Esophagus muscularis mucosa (tissue), 4 donors: ENCODE results near the gene PLCG2. TPM values are rescaled to one million over a fixed set of nuclear protein-coding genes. Genes with fewer than 3 reads are reported as not detected.

ENCODE experiments used
- DNase-seq: peaks from one replicate; pipeline ENCODE4 v3.0.0-alpha.2; 2017; ENCODE audit errors: extremely low spot score
- H3K27ac ChIP-seq, 4 donors: fragments of 200-600 bp; sonication (generic); replicated peaks in 1 of 4; 1 replicate in 3 of 4; 2 replicates in 1 of 4; pipeline ENCODE4 v1.5.1; 2016 to 2019; ENCODE audit warnings: mild to moderate bottlenecking in 1 of 4
- H3K27me3 ChIP-seq, 4 donors: fragments of 200-600 bp; sonication (generic); one replicate each; pipeline versions ENCODE4 v1.5.1 to v1.6.0; 2016 to 2019
- H3K36me3 ChIP-seq, 4 donors: fragments of 200-600 bp; sonication (generic); one replicate each; pipeline ENCODE4 v1.5.1; 2016 to 2019
- H3K4me1 ChIP-seq, 4 donors: fragments of 200-600 bp; sonication (generic); one replicate each; pipeline ENCODE4 v1.5.1; 2016 to 2019
- H3K4me3 ChIP-seq, 4 donors: fragments of 200-600 bp; sonication (generic); 1 replicate in 2 of 4; 2 replicates in 2 of 4; pipeline ENCODE4 v1.5.1; 2016 to 2019; ENCODE audit warnings: mild to moderate bottlenecking in 4 of 4, moderate library complexity in 1 of 4
- H3K9me3 ChIP-seq, 4 donors: fragments of 200-600 bp; sonication (generic); 1 replicate in 3 of 4; 2 replicates in 1 of 4; pipeline ENCODE4 v1.5.1; 2016 to 2019
- CTCF ChIP-seq, 3 experiments: fragments of 200-600 bp in 2 of 3; fragments of 450-650 bp in 1 of 3; sonication (generic) in 2 of 3; IDR thresholded peaks; one replicate each; pipeline ENCODE4 v1.5.1; 2017 to 2019; ENCODE audit warnings: antibody characterized with exemption in 3 of 3, mild to moderate bottlenecking in 2 of 3, moderate library complexity in 1 of 3
- EP300 ChIP-seq: sonication (generic); formaldehyde crosslinking; IDR thresholded peaks from one replicate; pipeline ENCODE4 v1.6.1; 2017; ENCODE audit warnings: antibody characterized with exemption
- POLR2A ChIP-seq: fragments of 450-650 bp; IDR thresholded peaks from one replicate; pipeline ENCODE4 v1.6.1; 2017; ENCODE audit warnings: antibody characterized with exemption, moderate library complexity, mild to moderate bottlenecking, low read depth
- POLR2AphosphoS5 ChIP-seq, 2 donors: sonication (generic); formaldehyde crosslinking; IDR thresholded peaks; one replicate each; pipeline ENCODE4 v1.6.1; 2017; ENCODE audit warnings: antibody characterized with exemption in 2 of 2
- WGBS: methylation state at CpG from one replicate; pipeline ENCODE4 v1.1.5; 2018; 5-methylcytosine and 5-hydroxymethylcytosine counted together
- intact Hi-C: fragments of 100-400 bp; cut with DNase I; formaldehyde crosslinking; loops from one replicate; pipeline ENCODE4 v1.15.1; 2023
- total RNA-seq, 4 donors: library from RNA; depleted of rRNA; stranded (reverse); fragments of >200 nt; gene quantifications; one replicate each; pipeline versions ENCODE4 v1.1.0 to v1.2.1, GENCODE V29; 2016

The PLCG2 gene
- total RNA-seq, 4 donors from 2014 or later = 7.1 to 11.3 (median 9.9) TPM

GRCh38 chr16:81902025-81902424 lies 122.9 kb downstream of the PLCG2 start:
- Histone ChIP-seq H3K27ac (no peak overlapping the region), H3K4me1 (no peaks in the 10 kb centered on the region), H3K36me3 (peaks cover 0 to 9% (median 0%) of the 10 kb centered on the region in 4 donors), H3K9me3 (no peaks in the 10 kb centered on the region), H3K27me3 (no peaks in the 10 kb centered on the region), H3K4me3 (no peak overlapping the region)
- intact Hi-C loops = no loop called here
- no peak for TF ChIP-seq POLR2AphosphoS5 (IDR thresholded peaks at IDR 0.05)
- TF ChIP-seq POLR2A = no peak
- no peak for TF ChIP-seq EP300
- TF ChIP-seq CTCF (IDR thresholded peaks at IDR 0.05) = no peak
- no peak for DNase-seq
- 65% methylated on average over 9 of the region's 9 CpGs for WGBS

GRCh38 chr16:81904320-81904719 lies 125.2 kb downstream of the PLCG2 start:
- TF ChIP-seq POLR2AphosphoS5 (IDR thresholded peaks at IDR 0.05) (no peak), POLR2A (no peak), CTCF (IDR thresholded peaks at IDR 0.05) (no peak), EP300 (no peak)
- DNase-seq = no peak

GRCh38 chr16:81905277-81905676 lies 126.2 kb downstream of the PLCG2 start:
- intact Hi-C loops = no loop called here
- Histone ChIP-seq H3K27me3 (no peaks in the 10 kb centered on the region), H3K4me1 (no peaks in the 10 kb centered on the region), H3K36me3 (peaks cover 0 to 4% (median 0%) of the 10 kb centered on the region in 4 donors), H3K9me3 (no peaks in the 10 kb centered on the region), H3K4me3 (no peak overlapping the region), H3K27ac (no peak overlapping the region)
- DNase-seq = no peak
- no peak for TF ChIP-seq EP300
- TF ChIP-seq CTCF (IDR thresholded peaks at IDR 0.05) = no peak
- TF ChIP-seq POLR2AphosphoS5 (IDR thresholded peaks at IDR 0.05) = no peak
- TF ChIP-seq POLR2A = no peak
- 92% methylated on average over 6 of the region's 7 CpGs for WGBS

More at GRCh38 chr16:81904320-81904719, 125.2 kb downstream of the PLCG2 start:
- H3K4me3 ChIP-seq = no peak overlapping the region
- H3K4me1 ChIP-seq = no peaks in the 10 kb centered on the region
- H3K36me3 ChIP-seq = peaks cover 0 to 4% (median 0%) of the 10 kb centered on the region in 4 donors
- H3K27ac ChIP-seq = no peak overlapping the region
- H3K27me3 ChIP-seq = no peaks in the 10 kb centered on the region
- WGBS = 92% methylated on average over 7 of the region's 8 CpGs
- intact Hi-C loops = no loop called here
- no peaks in the 10 kb centered on the region for H3K9me3 ChIP-seq

GRCh38 chr16:81907681-81908080 lies 128.6 kb downstream of the PLCG2 start:
- no peaks in the 10 kb centered on the region for H3K4me1 ChIP-seq
- no peak overlapping the region for H3K27ac ChIP-seq
- H3K9me3 ChIP-seq = no peaks in the 10 kb centered on the region
- H3K27me3 ChIP-seq = no peaks in the 10 kb centered on the region
- WGBS = 69% methylated on average over 4 of the region's 8 CpGs
- TF ChIP-seq POLR2A (no peak), CTCF (IDR thresholded peaks at IDR 0.05) (no peak), EP300 (no peak), POLR2AphosphoS5 (IDR thresholded peaks at IDR 0.05) (no peak)
- H3K36me3 ChIP-seq = peaks cover 0 to 4% (median 0%) of the 10 kb centered on the region in 4 donors
- no peak overlapping the region for H3K4me3 ChIP-seq
- DNase-seq = no peak
- intact Hi-C loops = no loop called here
